ENCODE data around the gene STAT6. TPM values are rescaled to one million over a fixed set of nuclear protein-coding genes. Genes with fewer than 3 reads are reported as not detected.
A peak's percentile ranks its signal among the peaks of the same experiment; 100 is the strongest.

Gene STAT6
- polyA plus RNA-seq (2011; rRNA removed) (58.8 and 64.6 TPM in 2 replicates), polyA plus RNA-seq (2017; fragmentation: RNase III; extraction: RNeasy Plus Mini Kit Qiagen cat#74134 plus additional on column Dnase treatment) (52.9 to 59.0 TPM (median 58.4 TPM) in 3 replicates), polyA minus RNA-seq (2011; rRNA and poly(A)+ RNA removed) (63.8 and 71.5 TPM in 2 replicates)
- polyA plus RNA-seq (2012; cell fraction: cytosol; rRNA removed) = 47.5 and 61.5 TPM in 2 replicates
- 150 and 163 TPM in 2 replicates for polyA plus RNA-seq (2012; cell fraction: nucleus; rRNA removed)

DNA sequence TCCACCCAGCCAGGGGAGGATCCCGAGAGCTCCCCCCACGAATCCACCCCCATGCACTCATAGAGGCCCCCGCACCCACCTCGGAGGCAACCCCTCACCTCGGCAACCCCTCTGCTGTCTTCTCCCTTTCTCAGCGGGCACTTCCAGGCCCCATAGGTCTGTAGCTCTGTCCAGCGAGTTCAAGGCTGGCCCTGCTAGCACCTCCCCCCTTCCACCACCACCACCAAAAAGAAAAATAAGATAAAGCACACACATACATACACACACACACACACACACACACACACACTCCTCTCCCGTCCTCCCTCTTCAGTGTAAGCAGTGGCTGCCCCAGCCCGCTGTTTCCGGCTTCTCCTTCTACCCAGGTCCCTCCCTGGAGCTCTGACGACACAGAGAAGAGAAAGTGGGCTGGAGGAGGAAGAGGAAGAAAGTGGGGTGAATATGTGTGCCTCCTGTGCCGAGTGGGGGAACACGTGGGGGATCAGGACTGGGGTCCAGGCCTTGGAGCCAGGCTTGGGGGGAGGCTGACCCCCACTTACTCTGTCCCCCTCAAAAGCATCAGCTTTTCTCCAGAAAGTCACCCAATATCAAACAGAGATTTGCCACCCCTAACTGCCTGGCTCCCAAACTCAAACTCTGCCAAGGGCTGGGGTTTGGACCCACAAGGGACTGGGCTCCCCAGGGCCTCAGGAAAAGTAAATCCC, at the start of gene STAT6:
TSS of gene STAT6 (minus strand) at position 332 of the 704 bp plus-strand sequence. CDS start 3,084 bp downstream, outside the sequence.
- peak within 1 kb of the TSS; percentile 98 for H3K4me2 ChIP-seq
- WGBS (ENCODE audit: missing lambda C conversion rate) = 1% methylated on average over 12 of the region's 13 CpGs
- no peaks in the 10 kb centered on the region for H3K9me3 ChIP-seq
- peak within 1 kb of the TSS; percentile 59 for H3K4me3 ChIP-seq
- ChIA-PET POLR2A (interaction anchor here (0.6 to 3.5 kb wide), 14 partner anchors 8 to 385 kb away, joined by 3 to 143 read pairs (median 7); partner anchors contain the start of genes LRP1, NAB2, NACA and NEMP1), CTCF (interaction anchor here (0.6 to 13.4 kb wide), 45 partner anchors 11 to 521 kb away, joined by 3 to 440 read pairs (median 6); partner anchors contain the start of genes LRP1, MYO1A, NAB2 and NEMP1)
- peaks cover 19% of the 10 kb centered on the region for H3K4me1 ChIP-seq
- H3K27ac ChIP-seq = peak within 1 kb of the TSS; percentile 92 to 98
- FAIRE-seq (no peak), DNase-seq (ENCODE audit: low read depth in 1 of 2, low spot score in 1 of 2) (peak; percentile 67 to 87), ATAC-seq (peak; percentile 71 to 78)
- no peak for TF ChIP-seq CBX8 (IDR thresholded peaks at IDR 0.05)
- TF ChIP-seq RAD21 (conservative IDR thresholded peaks at IDR 0.05 in 1 of 2, IDR thresholded peaks at IDR 0.05 in 1 of 2) = no peak
- no peak for TF ChIP-seq HOXA7 (CRISPR knock-in tag; IDR thresholded peaks at IDR 0.05)
- no peak for TF ChIP-seq RNF2 (IDR thresholded peaks at IDR 0.05; ENCODE audit: borderline replicate concordance, low read depth)
- TF ChIP-seq TP53 (CRISPR knock-in tag; IDR thresholded peaks at IDR 0.05) = no peak
- no peak for TF ChIP-seq EP300 (IDR thresholded peaks at IDR 0.05)
- TF ChIP-seq, protein P1, sequence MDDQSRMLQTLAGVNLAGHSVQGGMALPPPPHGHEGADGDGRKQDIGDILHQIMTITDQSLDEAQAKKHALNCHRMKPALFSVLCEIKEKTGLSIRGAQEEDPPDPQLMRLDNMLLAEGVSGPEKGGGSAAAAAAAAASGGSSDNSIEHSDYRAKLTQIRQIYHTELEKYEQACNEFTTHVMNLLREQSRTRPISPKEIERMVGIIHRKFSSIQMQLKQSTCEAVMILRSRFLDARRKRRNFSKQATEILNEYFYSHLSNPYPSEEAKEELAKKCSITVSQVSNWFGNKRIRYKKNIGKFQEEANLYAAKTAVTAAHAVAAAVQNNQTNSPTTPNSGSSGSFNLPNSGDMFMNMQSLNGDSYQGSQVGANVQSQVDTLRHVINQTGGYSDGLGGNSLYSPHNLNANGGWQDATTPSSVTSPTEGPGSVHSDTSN (IDR thresholded peaks at IDR 0.05) = no peak
- 0 out of 2 replicates have a peak, but pooled peaks have one; percentile 38 for TF ChIP-seq EHF (CRISPR knock-in tag; IDR thresholded peaks at IDR 0.05)
- no peak for TF ChIP-seq NFE2L2 (conservative IDR thresholded peaks at IDR 0.05; ENCODE audit: low read length)
- TF ChIP-seq MAFK (IDR thresholded peaks at IDR 0.05; ENCODE audit: partially characterized antibody) = no peak
- TF ChIP-seq CBX2 (IDR thresholded peaks at IDR 0.05; ENCODE audit: borderline replicate concordance, low read depth) = no peak
- no peak for TF ChIP-seq ZSCAN20 (CRISPR knock-in tag; IDR thresholded peaks at IDR 0.05)
- TF ChIP-seq FOXS1 (CRISPR knock-in tag; IDR thresholded peaks at IDR 0.05) = no peak
- TF ChIP-seq KDM5A (IDR thresholded peaks at IDR 0.05) = no peak
- TF ChIP-seq, protein P2, sequence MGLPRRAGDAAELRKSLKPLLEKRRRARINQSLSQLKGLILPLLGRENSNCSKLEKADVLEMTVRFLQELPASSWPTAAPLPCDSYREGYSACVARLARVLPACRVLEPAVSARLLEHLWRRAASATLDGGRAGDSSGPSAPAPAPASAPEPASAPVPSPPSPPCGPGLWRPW (IDR thresholded peaks at IDR 0.05) = no peak
- TF ChIP-seq SREBF2 (IDR thresholded peaks at IDR 0.05) = no peak
- no peak for TF ChIP-seq ZC3H11A (IDR thresholded peaks at IDR 0.05)
- peak; percentile 37 for TF ChIP-seq POLR2A (IDR thresholded peaks at IDR 0.05; ENCODE audit: low read length)
- no peak for TF ChIP-seq BHLHE40 (IDR thresholded peaks at IDR 0.05; ENCODE audit: low read depth, low read length)
- TF ChIP-seq RFX5 (IDR thresholded peaks at IDR 0.05) = no peak
- TF ChIP-seq TFCP2L1 (CRISPR knock-in tag; IDR thresholded peaks at IDR 0.05) = 0 out of 2 replicates have a peak, but pooled peaks have one; percentile 44
- TF ChIP-seq ZFP36 (IDR thresholded peaks at IDR 0.05; ENCODE audit: borderline replicate concordance, partially characterized antibody) = no peak
- TF ChIP-seq POLR2AphosphoS2 (conservative IDR thresholded peaks at IDR 0.05; ENCODE audit: low read length) = no peak
- TF ChIP-seq, protein P3, sequence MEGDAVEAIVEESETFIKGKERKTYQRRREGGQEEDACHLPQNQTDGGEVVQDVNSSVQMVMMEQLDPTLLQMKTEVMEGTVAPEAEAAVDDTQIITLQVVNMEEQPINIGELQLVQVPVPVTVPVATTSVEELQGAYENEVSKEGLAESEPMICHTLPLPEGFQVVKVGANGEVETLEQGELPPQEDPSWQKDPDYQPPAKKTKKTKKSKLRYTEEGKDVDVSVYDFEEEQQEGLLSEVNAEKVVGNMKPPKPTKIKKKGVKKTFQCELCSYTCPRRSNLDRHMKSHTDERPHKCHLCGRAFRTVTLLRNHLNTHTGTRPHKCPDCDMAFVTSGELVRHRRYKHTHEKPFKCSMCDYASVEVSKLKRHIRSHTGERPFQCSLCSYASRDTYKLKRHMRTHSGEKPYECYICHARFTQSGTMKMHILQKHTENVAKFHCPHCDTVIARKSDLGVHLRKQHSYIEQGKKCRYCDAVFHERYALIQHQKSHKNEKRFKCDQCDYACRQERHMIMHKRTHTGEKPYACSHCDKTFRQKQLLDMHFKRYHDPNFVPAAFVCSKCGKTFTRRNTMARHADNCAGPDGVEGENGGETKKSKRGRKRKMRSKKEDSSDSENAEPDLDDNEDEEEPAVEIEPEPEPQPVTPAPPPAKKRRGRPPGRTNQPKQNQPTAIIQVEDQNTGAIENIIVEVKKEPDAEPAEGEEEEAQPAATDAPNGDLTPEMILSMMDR (IDR thresholded peaks at IDR 0.05) = no peak; the same call in 2 of the 3 replicates
- no peak for TF ChIP-seq HOXB13 (CRISPR knock-in tag; IDR thresholded peaks at IDR 0.05; ENCODE audit: low read depth)
- no peak for TF ChIP-seq JUNB (IDR thresholded peaks at IDR 0.05)
- TF ChIP-seq ESRRA (IDR thresholded peaks at IDR 0.05; ENCODE audit: borderline replicate concordance, low read length) = no peak
- TF ChIP-seq REST (IDR thresholded peaks at IDR 0.05) = no peak
- TF ChIP-seq FOSB (CRISPR knock-in tag; IDR thresholded peaks at IDR 0.05) = 0 out of 2 replicates have a peak, but pooled peaks have one; percentile 71
- TF ChIP-seq KDM1A (IDR thresholded peaks at IDR 0.05; ENCODE audit: low read depth) = no peak
- TF ChIP-seq, protein P4, sequence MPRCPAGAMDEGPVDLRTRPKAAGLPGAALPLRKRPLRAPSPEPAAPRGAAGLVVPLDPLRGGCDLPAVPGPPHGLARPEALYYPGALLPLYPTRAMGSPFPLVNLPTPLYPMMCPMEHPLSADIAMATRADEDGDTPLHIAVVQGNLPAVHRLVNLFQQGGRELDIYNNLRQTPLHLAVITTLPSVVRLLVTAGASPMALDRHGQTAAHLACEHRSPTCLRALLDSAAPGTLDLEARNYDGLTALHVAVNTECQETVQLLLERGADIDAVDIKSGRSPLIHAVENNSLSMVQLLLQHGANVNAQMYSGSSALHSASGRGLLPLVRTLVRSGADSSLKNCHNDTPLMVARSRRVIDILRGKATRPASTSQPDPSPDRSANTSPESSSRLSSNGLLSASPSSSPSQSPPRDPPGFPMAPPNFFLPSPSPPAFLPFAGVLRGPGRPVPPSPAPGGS (IDR thresholded peaks at IDR 0.05) = no peak
- no peak for TF ChIP-seq CHD2 (IDR thresholded peaks at IDR 0.05; ENCODE audit: low read length, partially characterized antibody)
- TF ChIP-seq HDAC2 (IDR thresholded peaks at IDR 0.05) = no peak
- no peak; the same call in 1 of the 2 replicates for TF ChIP-seq CHD4 (IDR thresholded peaks at IDR 0.05; ENCODE audit: borderline replicate concordance)

Data from A549 (cell line).